Measurements from ENCODE around the gene ANKRD33B. TPM values are rescaled to one million over a fixed set of nuclear protein-coding genes. Genes with fewer than 3 reads are reported as not detected.
"Not testable (repeated sequence)": the region's sequence is repeated elsewhere in the genome, so short reads cannot be mapped to it uniquely, and the experiment has no call there.

Gene ANKRD33B
- total RNA-seq, 1 donor from 2014 or later, result 6.1 TPM

DNA sequence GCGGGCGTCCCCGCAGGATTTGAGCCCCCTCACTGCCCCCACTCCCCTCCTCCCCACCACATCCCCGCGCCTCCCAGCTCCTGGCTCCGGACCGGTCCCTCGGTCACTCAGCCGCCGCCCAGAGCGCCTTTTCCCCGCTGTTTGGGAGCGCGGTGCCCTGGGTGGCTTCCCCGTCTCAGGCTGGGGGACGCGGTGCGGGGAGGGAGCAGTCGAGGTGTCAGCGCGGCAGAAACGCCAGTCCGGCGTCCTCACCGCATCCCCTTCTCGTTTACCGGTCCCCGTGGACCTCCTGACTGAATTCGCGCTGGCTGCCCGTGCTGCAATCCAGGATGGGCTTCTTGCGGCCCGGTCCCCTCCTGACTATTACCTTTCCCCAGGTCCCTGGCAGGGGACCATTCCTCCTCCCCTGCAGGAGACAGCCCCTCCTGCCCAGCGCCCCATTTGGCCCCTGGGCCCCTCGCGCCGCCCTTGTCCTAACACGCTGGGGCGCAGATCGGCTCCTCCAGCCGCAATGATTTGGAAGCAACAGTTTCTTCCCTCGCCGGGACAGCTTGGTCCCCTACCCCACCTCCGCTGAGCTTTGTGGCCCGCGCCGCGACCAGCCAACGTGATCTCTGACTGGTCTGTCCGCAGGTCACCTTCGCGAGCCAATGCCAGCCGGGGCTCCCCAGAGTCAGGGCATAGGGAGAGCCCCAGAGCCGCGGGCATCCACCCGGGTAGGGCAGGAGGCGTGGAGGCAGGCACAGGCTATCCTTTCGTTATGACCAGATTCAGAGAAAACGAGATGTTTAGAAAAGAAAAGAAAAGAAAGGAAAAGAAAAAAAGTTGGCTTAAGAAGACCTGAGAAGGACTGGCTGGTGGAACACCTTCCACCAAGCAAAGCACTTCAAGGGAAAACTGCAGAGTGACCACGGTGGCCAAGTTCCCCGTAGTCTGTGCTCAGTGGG lies 1.2 kb downstream of the ANKRD33B start:
- no peaks in the 10 kb centered on the region for H3K9me3 ChIP-seq
- TF ChIP-seq, protein P1, sequence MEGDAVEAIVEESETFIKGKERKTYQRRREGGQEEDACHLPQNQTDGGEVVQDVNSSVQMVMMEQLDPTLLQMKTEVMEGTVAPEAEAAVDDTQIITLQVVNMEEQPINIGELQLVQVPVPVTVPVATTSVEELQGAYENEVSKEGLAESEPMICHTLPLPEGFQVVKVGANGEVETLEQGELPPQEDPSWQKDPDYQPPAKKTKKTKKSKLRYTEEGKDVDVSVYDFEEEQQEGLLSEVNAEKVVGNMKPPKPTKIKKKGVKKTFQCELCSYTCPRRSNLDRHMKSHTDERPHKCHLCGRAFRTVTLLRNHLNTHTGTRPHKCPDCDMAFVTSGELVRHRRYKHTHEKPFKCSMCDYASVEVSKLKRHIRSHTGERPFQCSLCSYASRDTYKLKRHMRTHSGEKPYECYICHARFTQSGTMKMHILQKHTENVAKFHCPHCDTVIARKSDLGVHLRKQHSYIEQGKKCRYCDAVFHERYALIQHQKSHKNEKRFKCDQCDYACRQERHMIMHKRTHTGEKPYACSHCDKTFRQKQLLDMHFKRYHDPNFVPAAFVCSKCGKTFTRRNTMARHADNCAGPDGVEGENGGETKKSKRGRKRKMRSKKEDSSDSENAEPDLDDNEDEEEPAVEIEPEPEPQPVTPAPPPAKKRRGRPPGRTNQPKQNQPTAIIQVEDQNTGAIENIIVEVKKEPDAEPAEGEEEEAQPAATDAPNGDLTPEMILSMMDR (IDR thresholded peaks at IDR 0.05), result no peak
- intact Hi-C loops (cut with DNase I), result no loop called here
- ATAC-seq (peak; percentile 10), DNase-seq (peak; percentile 71)
- H3K4me3 ChIP-seq, result peak overlapping the region; percentile 68
- H3K36me3 ChIP-seq, result no peaks in the 10 kb centered on the region
- peaks cover 19% of the 10 kb centered on the region for H3K27me3 ChIP-seq
- H3K4me1 ChIP-seq, result peaks cover 25% of the 10 kb centered on the region
- no peak overlapping the region for H3K27ac ChIP-seq

DNA sequence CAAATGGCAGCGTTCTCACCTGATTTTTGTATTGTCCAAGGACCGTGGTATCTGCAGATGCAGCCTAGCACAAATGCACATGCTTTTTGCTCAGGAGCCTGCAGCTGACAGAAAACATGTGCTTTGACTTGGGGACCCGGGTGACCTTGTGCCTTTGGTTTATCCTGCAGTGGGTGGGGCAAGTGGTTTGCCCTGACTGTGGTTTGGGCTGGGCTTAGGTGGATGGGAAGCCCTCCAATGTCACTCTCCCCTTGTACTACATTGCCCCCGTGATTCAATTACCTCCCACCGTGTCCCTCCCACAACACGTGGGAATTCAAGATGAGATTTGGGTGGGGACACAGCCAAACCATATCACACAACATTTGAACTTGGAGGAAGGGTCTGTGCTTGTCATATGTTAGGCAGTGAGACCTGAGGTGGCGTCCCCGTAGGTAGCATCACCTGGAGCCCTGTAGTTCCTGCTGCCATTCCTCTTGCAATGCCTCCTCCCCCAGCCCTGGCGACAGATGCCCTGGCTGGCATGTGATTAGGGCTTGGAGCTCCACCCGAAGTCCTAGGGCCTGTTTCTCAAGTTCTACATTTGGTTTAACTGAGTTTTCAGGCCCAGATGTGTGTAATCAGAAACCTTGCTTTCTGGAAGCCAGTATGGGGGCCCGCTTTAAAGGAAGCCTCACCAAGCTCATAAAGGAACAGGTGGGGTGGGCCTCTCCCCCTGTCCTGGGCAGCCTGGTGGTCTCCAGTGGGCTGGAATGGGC lies 2.1 kb downstream of the ANKRD33B start:
- peaks cover 19% of the 10 kb centered on the region for H3K27me3 ChIP-seq
- TF ChIP-seq, protein P1 (IDR thresholded peaks at IDR 0.05), result no peak
- no peak overlapping the region for H3K27ac ChIP-seq
- H3K9me3 ChIP-seq, result no peaks in the 10 kb centered on the region
- DNase-seq (no peak), ATAC-seq (no peak)
- H3K36me3 ChIP-seq, result no peaks in the 10 kb centered on the region
- intact Hi-C loops (cut with DNase I), result no loop called here
- H3K4me1 ChIP-seq, result peaks cover 25% of the 10 kb centered on the region
- peak overlapping the region; percentile 68 for H3K4me3 ChIP-seq

DNA sequence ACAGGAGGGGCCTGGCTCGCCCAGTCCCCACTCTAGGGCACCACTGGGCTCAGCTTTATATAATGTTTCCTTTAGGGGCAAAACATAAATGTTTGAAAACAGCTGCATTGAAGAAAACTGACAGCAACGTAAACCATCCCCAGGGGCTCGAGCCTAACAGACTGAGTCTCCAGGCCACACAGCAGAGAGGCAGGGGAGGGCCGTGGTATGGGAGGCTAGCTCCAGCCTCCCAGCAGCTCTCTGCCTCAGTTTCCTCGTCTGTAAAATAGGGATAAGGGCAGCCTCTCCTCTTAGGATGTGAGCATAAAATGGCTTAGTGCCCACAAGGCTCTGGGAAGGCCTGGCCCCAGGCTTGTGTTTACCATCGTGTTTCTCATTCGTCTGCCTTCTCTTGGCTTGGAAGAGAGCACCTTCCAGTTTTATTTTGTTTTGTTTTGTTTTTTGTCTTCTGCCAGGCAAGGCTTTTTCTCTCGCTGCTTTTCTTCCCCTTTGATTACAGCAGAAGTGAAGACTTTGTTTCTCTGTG lies 2.7 kb downstream of the ANKRD33B start:
- intact Hi-C loops (cut with DNase I), result no loop called here
- Histone ChIP-seq H3K4me1 (peaks cover 25% of the 10 kb centered on the region), H3K9me3 (no peaks in the 10 kb centered on the region), H3K27me3 (peaks cover 19% of the 10 kb centered on the region), H3K36me3 (no peaks in the 10 kb centered on the region), H3K27ac (no peak overlapping the region), H3K4me3 (peak overlapping the region; percentile 8)
- TF ChIP-seq, protein P1 (IDR thresholded peaks at IDR 0.05), result no peak
- ATAC-seq (no peak), DNase-seq (no peak)

DNA sequence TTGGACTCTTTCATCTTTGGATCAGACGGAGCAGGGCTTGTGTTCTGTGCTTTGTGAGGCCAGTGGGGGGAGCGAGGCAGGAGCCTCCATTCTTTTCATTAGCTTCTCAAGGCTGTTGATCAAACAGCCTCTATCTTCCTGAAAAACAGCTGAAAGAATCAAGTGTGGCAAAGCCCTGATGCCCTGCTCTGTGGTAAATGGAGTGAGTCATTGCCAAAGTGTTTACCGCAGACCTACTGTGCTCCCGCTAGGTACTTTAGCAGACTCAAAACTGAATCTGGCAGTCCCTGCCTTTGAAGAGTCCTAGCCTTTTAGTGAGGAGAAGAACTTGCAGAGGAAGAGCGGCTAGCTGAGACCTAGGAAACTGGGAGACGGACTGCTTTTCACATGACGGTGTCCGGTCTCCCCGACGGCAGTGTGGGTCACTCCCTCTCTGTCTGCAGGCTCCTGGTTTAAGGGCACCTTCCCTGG lies 3.3 kb downstream of the ANKRD33B start:
- intact Hi-C loops (cut with DNase I), result no loop called here

DNA sequence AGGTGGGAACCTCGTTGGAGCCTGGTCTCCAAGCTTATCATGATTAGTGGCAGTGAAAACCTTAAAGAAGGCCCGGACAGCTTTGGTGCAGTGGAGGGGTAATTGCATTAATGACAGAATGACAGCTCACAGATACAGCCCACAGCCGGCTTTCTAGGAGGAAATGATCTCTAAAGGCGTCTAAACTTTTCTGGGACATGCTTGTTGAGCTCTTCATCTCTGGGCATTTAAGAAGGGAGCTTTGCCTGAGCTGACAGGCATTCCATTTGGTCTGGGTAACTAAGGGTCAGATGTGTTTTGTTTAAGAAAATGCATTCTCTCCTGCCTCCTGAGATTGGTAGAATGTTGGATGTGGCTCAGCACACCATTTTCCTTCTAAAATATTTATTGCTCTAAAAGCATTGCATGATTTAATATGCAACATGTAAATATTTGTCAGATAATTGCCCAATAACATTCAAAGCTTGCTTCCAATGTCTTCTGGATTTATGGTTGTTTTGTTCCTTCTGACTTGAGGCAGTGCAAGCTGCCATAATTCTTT lies 4.0 kb downstream of the ANKRD33B start:
- TF ChIP-seq, protein P1 (IDR thresholded peaks at IDR 0.05), result no peak
- H3K36me3 ChIP-seq, result no peaks in the 10 kb centered on the region
- peaks cover 22% of the 10 kb centered on the region for H3K4me1 ChIP-seq
- H3K4me3 ChIP-seq, result no peak overlapping the region
- ATAC-seq (no peak), DNase-seq (no peak)
- no peaks in the 10 kb centered on the region for H3K9me3 ChIP-seq
- no peak overlapping the region for H3K27ac ChIP-seq
- intact Hi-C loops (cut with DNase I), result no loop called here
- peaks cover 11% of the 10 kb centered on the region for H3K27me3 ChIP-seq

More for the DNA sequence above, 3.3 kb downstream of the ANKRD33B start:
- no peaks in the 10 kb centered on the region for H3K9me3 ChIP-seq
- TF ChIP-seq, protein P1 (IDR thresholded peaks at IDR 0.05), result no peak
- no peaks in the 10 kb centered on the region for H3K36me3 ChIP-seq
- peaks cover 18% of the 10 kb centered on the region for H3K27me3 ChIP-seq
- DNase-seq (no peak), ATAC-seq (no peak)
- H3K4me1 ChIP-seq, result peaks cover 25% of the 10 kb centered on the region
- no peak overlapping the region for H3K4me3 ChIP-seq
- H3K27ac ChIP-seq, result no peak overlapping the region

DNA sequence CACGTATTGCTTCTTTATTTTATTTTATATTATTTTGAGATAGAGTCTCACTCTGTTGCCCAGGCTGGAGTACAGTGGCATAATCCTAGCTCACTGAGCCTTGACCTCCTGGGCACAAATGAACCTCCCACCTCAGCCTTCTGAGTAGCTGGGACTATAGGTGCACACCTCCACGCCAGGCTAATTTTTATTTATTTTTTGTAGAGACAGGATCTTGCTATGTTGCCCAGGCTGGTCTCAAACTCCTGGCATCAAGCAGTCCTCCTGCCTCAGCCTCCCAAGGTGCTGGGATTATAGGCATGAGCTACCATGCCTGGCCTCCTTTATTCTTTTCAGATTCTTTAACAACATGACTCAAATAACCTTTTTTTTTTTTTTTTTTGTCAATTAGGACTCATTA lies 6.7 kb downstream of the ANKRD33B start:
- H3K4me3 ChIP-seq; H3K9me3 ChIP-seq; H3K27ac ChIP-seq; H3K27me3 ChIP-seq; H3K36me3 ChIP-seq; DNase-seq; H3K4me1 ChIP-seq; intact Hi-C loops (cut with DNase I); ATAC-seq: not testable (repeated sequence)
